Adrenal gland (tissue), 5 donors: ENCODE measurements around the gene CBR4.

ENCODE experiments used
- CTCF ChIP-seq, 6 experiments: fragments of 450-650 bp in 4 of 6; fragments of 200-600 bp in 2 of 6; sonication (generic) in 1 of 6; IDR thresholded peaks; 1 replicate in 5 of 6; 2 replicates in 1 of 6; pipeline versions ENCODE4 v1.5.1 to v1.8.0; 2016 to 2021; ENCODE audit warnings: antibody characterized with exemption in 6 of 6, mild to moderate bottlenecking in 2 of 6, moderate library complexity in 1 of 6
- POLR2A ChIP-seq, 2 donors: fragments of 450-650 bp; IDR thresholded peaks; one replicate each; pipeline ENCODE4 v1.6.1; 2017; ENCODE audit warnings: antibody characterized with exemption in 2 of 2, mild to moderate bottlenecking in 2 of 2, moderate library complexity in 1 of 2
- donor health status: DM: no; HTN: no; CAD: no.

GRCh38 chr4:168960716-168961115 lies 49.3 kb downstream of the CBR4 start:
- TF ChIP-seq CTCF (IDR thresholded peaks at IDR 0.05) (no peak), POLR2A (IDR thresholded peaks at IDR 0.05) (no peak)
